LNCAP (cell line): Measurements from ENCODE around the gene RNF146.

Experiments used
- TF ChIP-seq, protein P1 (sequence below): fragments of 450-650 bp; IDR thresholded peaks from 2 replicates; pipeline ENCODE4 v1.5.1; 2017; ENCODE audit warnings: mild to moderate bottlenecking

RNF146 gene

DNA sequence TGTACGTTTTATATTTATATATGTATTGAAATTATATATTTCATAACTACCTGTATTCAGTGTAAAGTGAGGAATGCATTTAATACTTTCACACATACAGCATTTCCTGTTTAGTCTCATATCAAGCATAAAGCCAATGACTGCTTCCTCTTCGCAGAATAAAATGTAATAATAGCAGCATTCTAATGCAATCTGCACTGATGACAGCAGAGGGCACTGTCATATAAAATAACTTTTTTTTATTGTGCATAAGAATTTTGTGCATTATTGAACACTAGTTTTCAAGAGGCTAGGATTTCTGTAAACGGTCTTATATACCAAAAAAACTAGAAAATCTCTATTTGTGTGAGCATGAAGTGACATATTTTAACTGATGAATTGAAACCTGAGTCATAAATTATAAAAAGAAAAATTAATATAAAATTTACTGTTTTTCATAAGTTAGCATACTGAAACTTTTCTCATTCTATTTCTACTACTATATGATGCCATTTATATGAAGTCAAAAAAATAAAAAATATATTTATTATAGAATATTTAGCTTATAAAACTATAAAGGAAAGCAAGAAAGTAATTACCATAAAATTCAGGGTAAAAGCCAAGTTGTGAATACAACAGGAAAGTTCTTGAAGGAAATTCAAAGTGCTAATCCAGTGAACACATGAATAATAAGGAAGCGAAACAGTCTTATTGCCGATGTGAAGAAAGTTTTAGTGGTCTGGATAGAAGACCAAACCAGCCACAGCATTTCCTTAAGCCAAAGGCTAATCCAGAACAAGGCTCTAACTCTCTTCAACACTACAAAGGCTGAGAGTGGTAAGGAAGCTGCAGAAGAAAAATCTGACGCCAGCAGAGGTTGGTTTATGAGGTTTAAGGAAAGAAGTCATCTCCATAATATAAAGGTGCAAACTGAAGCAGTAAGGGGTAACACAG is 36.3 kb downstream of the RNF146 start:
- TF ChIP-seq, protein P1, sequence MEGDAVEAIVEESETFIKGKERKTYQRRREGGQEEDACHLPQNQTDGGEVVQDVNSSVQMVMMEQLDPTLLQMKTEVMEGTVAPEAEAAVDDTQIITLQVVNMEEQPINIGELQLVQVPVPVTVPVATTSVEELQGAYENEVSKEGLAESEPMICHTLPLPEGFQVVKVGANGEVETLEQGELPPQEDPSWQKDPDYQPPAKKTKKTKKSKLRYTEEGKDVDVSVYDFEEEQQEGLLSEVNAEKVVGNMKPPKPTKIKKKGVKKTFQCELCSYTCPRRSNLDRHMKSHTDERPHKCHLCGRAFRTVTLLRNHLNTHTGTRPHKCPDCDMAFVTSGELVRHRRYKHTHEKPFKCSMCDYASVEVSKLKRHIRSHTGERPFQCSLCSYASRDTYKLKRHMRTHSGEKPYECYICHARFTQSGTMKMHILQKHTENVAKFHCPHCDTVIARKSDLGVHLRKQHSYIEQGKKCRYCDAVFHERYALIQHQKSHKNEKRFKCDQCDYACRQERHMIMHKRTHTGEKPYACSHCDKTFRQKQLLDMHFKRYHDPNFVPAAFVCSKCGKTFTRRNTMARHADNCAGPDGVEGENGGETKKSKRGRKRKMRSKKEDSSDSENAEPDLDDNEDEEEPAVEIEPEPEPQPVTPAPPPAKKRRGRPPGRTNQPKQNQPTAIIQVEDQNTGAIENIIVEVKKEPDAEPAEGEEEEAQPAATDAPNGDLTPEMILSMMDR: peak; percentile 86

DNA sequence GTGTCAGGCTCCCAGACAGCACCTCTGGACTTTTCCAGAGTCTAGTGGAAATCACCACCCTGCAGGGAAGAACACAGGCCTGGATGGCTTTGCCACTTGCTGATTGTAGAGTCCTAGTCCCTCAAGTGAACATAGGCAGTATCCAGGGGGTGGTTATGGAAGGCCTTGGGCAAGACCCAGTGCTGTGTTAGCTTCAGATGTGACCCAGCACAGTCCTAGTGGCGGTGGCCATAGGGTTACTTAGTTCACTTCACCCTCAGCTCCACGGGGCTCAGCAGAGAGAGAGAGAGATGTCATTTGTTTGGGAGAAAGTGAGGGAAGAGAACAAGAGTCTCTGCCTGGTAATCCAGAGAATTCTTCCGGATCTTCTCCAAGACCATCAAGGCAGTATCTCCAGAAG is 37.3 kb downstream of the RNF146 start:
- TF ChIP-seq, protein P1: no peak

DNA sequence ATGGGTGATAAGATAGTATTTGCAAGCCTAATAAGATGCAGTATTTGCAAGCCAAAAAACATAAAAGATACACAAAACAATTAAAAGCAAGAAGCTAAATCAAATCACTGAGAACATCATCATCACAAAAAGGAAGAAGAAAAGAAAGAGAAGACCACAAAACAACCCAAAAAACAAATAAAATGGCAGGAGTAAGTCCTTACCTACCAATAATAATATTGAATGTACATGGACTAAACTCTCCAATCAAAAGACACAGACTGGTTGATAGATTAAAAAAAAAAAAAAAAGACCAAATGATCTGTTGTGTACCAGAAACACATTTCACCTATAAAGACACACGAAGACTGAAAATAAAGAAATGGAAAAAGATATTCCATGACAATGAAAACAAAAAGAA is 39.1 kb downstream of the RNF146 start:
- TF ChIP-seq, protein P1: no peak

DNA sequence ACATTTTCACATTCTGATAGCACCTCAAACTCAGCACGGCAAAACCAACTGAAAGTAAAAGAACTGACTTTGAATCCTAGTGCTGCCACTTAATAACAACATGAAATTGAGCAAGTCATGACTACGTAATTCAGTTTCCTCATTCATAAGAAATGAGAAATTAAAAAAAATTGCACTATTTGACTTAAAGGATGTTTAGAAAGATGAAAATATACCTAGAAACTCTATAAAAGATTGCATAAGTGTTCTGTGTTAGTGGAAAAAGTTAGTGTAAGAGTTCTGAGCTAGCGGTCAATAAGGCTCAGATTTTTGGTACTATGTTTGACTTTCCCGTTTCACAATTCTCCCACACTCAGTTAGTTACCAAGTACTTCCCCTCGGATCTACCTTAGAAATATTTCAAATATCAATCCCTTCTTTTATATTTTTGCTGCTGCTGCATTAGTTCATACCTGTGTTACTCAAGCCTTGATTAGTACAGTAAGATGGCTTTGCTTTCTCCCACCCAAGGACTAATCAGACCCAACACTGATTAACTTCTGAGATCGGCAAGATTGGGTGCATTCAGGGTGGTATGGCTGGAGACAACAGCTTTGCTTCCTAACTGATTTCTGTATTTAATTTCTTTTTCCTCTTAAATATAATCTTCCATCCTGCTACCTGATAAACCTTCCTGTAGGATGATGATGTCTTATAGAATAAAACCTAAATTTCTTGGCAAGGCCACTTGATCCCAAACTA is 50.9 kb downstream of the RNF146 start:
- TF ChIP-seq, protein P1: no peak

DNA sequence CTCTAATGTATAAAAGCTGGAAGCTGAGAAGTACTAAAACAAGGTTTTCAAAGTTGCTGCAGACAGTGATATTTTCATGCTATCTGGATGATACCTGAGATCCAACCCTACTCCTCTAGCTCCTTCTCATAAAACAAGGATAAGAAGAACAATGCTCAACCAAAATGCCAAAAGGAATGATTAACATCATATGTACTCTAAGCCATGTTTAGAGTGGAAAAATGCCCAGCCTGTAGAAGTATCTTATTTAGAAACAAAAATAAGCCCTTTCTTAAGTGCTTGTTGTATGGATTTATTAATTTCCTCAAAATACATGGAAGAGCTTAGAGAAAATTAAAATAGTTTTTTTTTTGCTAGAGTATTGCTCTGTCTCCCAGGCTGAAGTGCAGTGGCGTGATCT is 53.0 kb downstream of the RNF146 start:
- TF ChIP-seq, protein P1: no peak

DNA sequence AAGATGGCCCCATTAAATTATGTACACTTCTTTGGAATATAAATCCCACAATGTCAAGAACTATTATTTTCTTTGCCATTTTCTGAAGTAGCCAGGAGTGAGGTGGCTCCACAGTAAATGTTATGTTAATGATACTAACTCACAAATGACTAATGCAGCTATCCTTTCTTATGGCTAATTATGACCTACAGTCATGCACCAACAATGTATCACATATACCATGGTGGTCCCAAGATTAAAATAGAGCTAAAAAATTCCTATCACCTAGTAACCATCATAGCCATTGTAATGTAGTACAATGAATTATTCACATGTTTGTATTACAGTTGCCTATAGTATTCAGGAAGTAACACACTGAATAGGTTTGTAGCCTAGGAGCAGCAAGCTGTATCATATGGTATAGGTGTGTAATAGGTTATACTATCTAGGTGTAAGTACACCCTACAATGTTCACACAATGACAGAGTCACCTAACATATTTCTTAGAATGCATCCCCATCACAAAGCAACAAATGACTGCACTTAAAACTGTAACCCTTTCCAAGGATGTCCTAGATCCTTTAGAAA is 61.5 kb downstream of the RNF146 start:
- TF ChIP-seq, protein P1: no peak

DNA sequence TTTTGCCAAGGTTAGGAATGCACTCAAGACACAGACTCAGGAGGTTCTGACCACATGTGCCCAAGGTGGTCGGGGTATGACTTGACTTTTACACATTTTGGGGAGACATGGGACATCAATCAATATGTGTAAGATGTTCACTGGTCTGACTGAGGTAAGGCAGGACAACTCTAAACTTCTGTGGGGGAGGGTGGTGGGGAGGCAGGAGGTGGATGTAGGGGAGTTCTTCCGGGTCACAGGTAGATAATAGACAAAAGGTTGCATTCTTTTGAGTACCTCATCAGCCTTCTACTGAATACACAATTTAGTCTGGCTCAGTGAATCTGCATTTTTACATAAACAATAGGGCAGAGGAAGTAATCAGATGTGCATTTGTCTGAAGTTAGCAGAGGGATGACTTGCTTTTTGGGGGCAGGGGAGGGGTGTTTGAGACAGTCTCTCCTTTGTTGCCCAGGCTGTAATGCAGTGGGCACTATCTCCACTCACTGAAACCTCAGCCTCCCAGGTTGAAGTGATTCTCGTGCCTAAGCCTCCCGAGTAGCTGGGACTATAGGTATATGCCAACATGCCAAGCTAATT is 65.8 kb downstream of the RNF146 start:
- TF ChIP-seq, protein P1: no peak
